ENCODE results near the gene RRP12. TPM values are rescaled to one million over a fixed set of nuclear protein-coding genes. Genes with fewer than 3 reads are reported as not detected.

The RRP12 gene
- total RNA-seq, 1 experiment from 2014 or later, result 86.7 TPM

DNA sequence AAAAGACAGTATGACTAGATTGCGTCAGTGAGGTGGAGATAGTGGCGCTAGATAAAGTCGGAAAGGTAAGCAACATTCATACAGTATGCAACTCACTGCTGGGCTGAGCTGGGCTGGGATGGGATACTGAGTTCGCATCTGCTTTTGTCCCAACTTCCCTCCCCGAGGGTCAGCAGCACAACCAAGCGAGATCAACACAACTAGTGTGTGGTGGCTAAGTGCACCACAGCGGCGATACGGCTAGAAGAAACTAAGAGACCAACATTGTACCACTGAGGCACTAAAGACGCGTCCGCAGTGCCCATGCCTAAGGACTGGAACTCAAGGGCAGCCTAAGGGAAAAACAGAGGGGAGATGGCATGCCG, 44.2 kb upstream of the RRP12 start:
- Mint-ChIP-seq H3K9me3 (ENCODE audit: unreplicated experiment) (no peaks in the 10 kb centered on the region), H3K4me3 (ENCODE audit: unreplicated experiment) (peak overlapping the region; percentile 99), H3K27ac (ENCODE audit: low read depth, unreplicated experiment) (peak overlapping the region; percentile 74), H3K4me1 (ENCODE audit: insufficient read depth, unreplicated experiment) (peaks cover 19% of the 10 kb centered on the region), H3K27me3 (ENCODE audit: insufficient read depth, unreplicated experiment) (no peaks in the 10 kb centered on the region), H3K36me3 (ENCODE audit: insufficient read depth, unreplicated experiment) (peaks cover 32% of the 10 kb centered on the region)
- TF ChIP-seq CTCF (IDR thresholded peaks at IDR 0.05; ENCODE audit: unreplicated experiment), result no peak
- DNase-seq (ENCODE audit: unreplicated experiment), result no peak
- intact Hi-C loops (cut with micrococcal nuclease), result loop anchor here (10.0 kb wide), 1 partner anchor 49 kb away; the partner anchor contains the start of genes MMS19 and UBTD1
- POLR2A ChIA-PET, result interaction anchor here (0.6 to 3.7 kb wide), 16 partner anchors 8 to 292 kb away, joined by 3 to 34 read pairs (median 4); partner anchors contain the start of genes AVPI1, RRP12 and ZFYVE27
- CTCF ChIA-PET, result interaction anchor here (0.5 to 2.1 kb wide), 5 partner anchors 19 to 139 kb away, joined by 3 to 9 read pairs (median 3); partner anchors contain the start of gene HOGA1
- no TSS peak for BruUV-seq (replicated peaks)

- Mint-ChIP-seq H3K4me3 (ENCODE audit: unreplicated experiment) (peak overlapping the region; percentile 99), H3K4me1 (ENCODE audit: insufficient read depth, unreplicated experiment) (peaks cover 17% of the 10 kb centered on the region), H3K27me3 (ENCODE audit: insufficient read depth, unreplicated experiment) (no peaks in the 10 kb centered on the region), H3K36me3 (ENCODE audit: insufficient read depth, unreplicated experiment) (peaks cover 39% of the 10 kb centered on the region), H3K9me3 (ENCODE audit: unreplicated experiment) (no peaks in the 10 kb centered on the region), H3K27ac (ENCODE audit: low read depth, unreplicated experiment) (no peak overlapping the region)
- BruUV-seq (replicated peaks), result no TSS peak
- DNase-seq (ENCODE audit: unreplicated experiment), result no peak
- intact Hi-C loops (cut with micrococcal nuclease), result loop anchor here (10.0 kb wide), 1 partner anchor 51 kb away; the partner anchor contains the start of genes MMS19 and UBTD1
- TF ChIP-seq CTCF (IDR thresholded peaks at IDR 0.05; ENCODE audit: unreplicated experiment), result no peak
- ChIA-PET CTCF (interaction anchor here (0.6 to 2.1 kb wide), 6 partner anchors 16 to 168 kb away, joined by 3 to 9 read pairs (median 4); no protein-coding TSS in a partner anchor), POLR2A (interaction anchor here (1.2 to 3.7 kb wide), 10 partner anchors 8 to 243 kb away, joined by 3 to 34 read pairs (median 6); partner anchors contain the start of genes AVPI1 and RRP12)
Observed at GRCh38 chr10:97444212-97444611, 43.1 kb upstream of the RRP12 start.

GRCh38 chr10:97442277-97442676, 41.1 kb upstream of the RRP12 start:
- no peak for DNase-seq (ENCODE audit: unreplicated experiment)
- BruUV-seq (replicated peaks), result no TSS peak
- H3K4me3 Mint-ChIP-seq (ENCODE audit: unreplicated experiment), result no peak overlapping the region
- POLR2A ChIA-PET, result interaction anchor here (1.1 to 3.7 kb wide), 2 partner anchors 14 to 31 kb away, joined by 5 to 34 read pairs; no protein-coding TSS in a partner anchor
- intact Hi-C loops (cut with micrococcal nuclease), result loop anchor here (10.0 kb wide), 1 partner anchor 53 kb away; the partner anchor contains the start of genes MMS19 and UBTD1
- no peaks in the 10 kb centered on the region for H3K27me3 Mint-ChIP-seq (ENCODE audit: insufficient read depth, unreplicated experiment)
- peaks cover 59% of the 10 kb centered on the region for H3K36me3 Mint-ChIP-seq (ENCODE audit: insufficient read depth, unreplicated experiment)
- no peak overlapping the region for H3K27ac Mint-ChIP-seq (ENCODE audit: low read depth, unreplicated experiment)
- CTCF ChIA-PET, result interaction anchor here (0.6 to 2.1 kb wide), 4 partner anchors 11 to 129 kb away, joined by 3 to 6 read pairs (median 4); no protein-coding TSS in a partner anchor
- no peaks in the 10 kb centered on the region for H3K9me3 Mint-ChIP-seq (ENCODE audit: unreplicated experiment)
- peaks cover 11% of the 10 kb centered on the region for H3K4me1 Mint-ChIP-seq (ENCODE audit: insufficient read depth, unreplicated experiment)
- no peak for TF ChIP-seq CTCF (IDR thresholded peaks at IDR 0.05; ENCODE audit: unreplicated experiment)

DNA sequence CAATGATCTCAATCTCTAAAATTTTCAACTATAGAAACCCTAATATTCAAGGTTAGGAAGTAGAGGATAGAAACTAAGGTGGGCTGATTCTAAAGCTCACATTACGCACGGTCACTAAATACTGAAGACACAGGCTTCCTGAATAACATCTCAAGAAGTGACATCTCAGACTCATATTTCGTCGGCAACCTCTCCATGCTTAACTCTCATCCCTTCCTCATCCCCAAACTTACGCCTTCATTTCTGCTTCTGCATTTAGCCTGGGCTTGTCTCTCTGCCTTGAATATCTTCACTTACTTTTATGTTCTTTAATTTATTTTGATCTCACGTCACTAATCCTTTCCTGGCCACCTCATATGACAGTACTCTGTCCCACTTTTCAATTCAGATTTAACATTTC, 34.1 kb upstream of the RRP12 start:
- intact Hi-C loops (cut with micrococcal nuclease), result no loop called here
- H3K4me1 Mint-ChIP-seq (ENCODE audit: insufficient read depth, unreplicated experiment), result no peaks in the 10 kb centered on the region
- no peaks in the 10 kb centered on the region for H3K27me3 Mint-ChIP-seq (ENCODE audit: insufficient read depth, unreplicated experiment)
- POLR2A ChIA-PET, result interaction anchor here (1.1 to 2.6 kb wide), 2 partner anchors 9 to 12 kb away, joined by 3 to 15 read pairs; partner anchors contain the start of genes EXOSC1 and ZDHHC16
- H3K4me3 Mint-ChIP-seq (ENCODE audit: unreplicated experiment), result no peak overlapping the region
- no peak for DNase-seq (ENCODE audit: unreplicated experiment)
- CTCF ChIA-PET, result no interaction called here
- no TSS peak for BruUV-seq (replicated peaks)
- no peaks in the 10 kb centered on the region for H3K9me3 Mint-ChIP-seq (ENCODE audit: unreplicated experiment)
- H3K36me3 Mint-ChIP-seq (ENCODE audit: insufficient read depth, unreplicated experiment), result peaks cover 83% of the 10 kb centered on the region
- TF ChIP-seq CTCF (IDR thresholded peaks at IDR 0.05; ENCODE audit: unreplicated experiment), result no peak
- H3K27ac Mint-ChIP-seq (ENCODE audit: low read depth, unreplicated experiment), result peak overlapping the region; percentile 25

All from MCF 10A (cell line).